T-cell (primary cell): ENCODE data around the gene RAC3. TPM values are rescaled to one million over a fixed set of nuclear protein-coding genes. Genes with fewer than 3 reads are reported as not detected.

ENCODE experiments used
- ATAC-seq, 4 experiments: fragments of 200-7000 bp in 3 of 4; fragments of 150-1000 bp in 1 of 4; cut with Tn5 transposase; replicated peaks in 1 of 4; 1 replicate in 3 of 4; 2 replicates in 1 of 4; pipeline ENCODE4 v1.10.0; 2021; ENCODE audit warnings: moderate library complexity in 3 of 4, mild to moderate bottlenecking in 2 of 4, moderate number of reproducible peaks in 1 of 4
- CTCF ChIA-PET, 2 donors: fragments of 300-600 bp; sonication (Branson Sonifier 250); formaldehyde crosslinking; loops; one replicate each; lab custom pipeline; 2022; ENCODE audit warnings: antibody characterized with exemption in 2 of 2; lab: Charles Lee
- POLR2A ChIA-PET, 2 donors: fragments of 300-600 bp; sonication (Branson Sonifier 250); formaldehyde crosslinking; loops; one replicate each; lab custom pipeline; 2022; ENCODE audit warnings: antibody characterized with exemption in 2 of 2; lab: Charles Lee
- DNase-seq, 35 experiments: peaks; one replicate each; pipeline versions ENCODE4 v3.0.0 to v3.0.0-alpha.2; 2013 to 2023
- H3K27ac ChIP-seq: one replicate; pipeline ENCODE4 v1.5.1; 2013; ENCODE audit warnings: low read length
- H3K27me3 ChIP-seq, 2 experiments: replicated peaks in 1 of 2; 1 replicate in 1 of 2; 2 replicates in 1 of 2; pipeline versions ENCODE4 v1.6.1 to v1.7.0; 2013; ENCODE audit warnings: low read length in 1 of 2, mixed read lengths in 1 of 2; ENCODE audit not compliant: control insufficient read depth in 2 of 2, insufficient read depth in 2 of 2; ENCODE audit errors: extremely low read depth in 1 of 2
- H3K36me3 ChIP-seq, 2 donors: 1 replicate in 1 of 2; 2 replicates in 1 of 2; pipeline versions ENCODE4 v1.6.1 to v1.7.0; 2013; ENCODE audit warnings: low read length in 1 of 2; ENCODE audit not compliant: control insufficient read depth in 2 of 2, insufficient read depth in 1 of 2; ENCODE audit errors: extremely low read depth in 1 of 2
- H3K4me1 ChIP-seq, 2 experiments: 1 replicate in 1 of 2; 2 replicates in 1 of 2; pipeline versions ENCODE4 v1.6.1 to v1.7.0; 2013; ENCODE audit warnings: low read length in 2 of 2, mixed read lengths in 1 of 2; ENCODE audit not compliant: insufficient read depth in 2 of 2, control insufficient read depth in 1 of 2; ENCODE audit errors: extremely low read depth in 1 of 2
- H3K4me3 ChIP-seq, 2 donors: 1 replicate in 1 of 2; 2 replicates in 1 of 2; pipeline versions ENCODE4 v1.5.1 to v1.7.0; 2013; ENCODE audit warnings: mild to moderate bottlenecking in 2 of 2, low read length in 1 of 2, moderate library complexity in 1 of 2; ENCODE audit not compliant: control insufficient read depth in 1 of 2; ENCODE audit errors: extremely low read depth in 1 of 2
- H3K9me3 ChIP-seq: 2 replicates; pipeline ENCODE4 v1.7.0; 2013
- H3K27ac Mint-ChIP-seq, 2 donors: one replicate each; pipeline ENCODE4 v1.8.0; 2020 to 2021; ENCODE audit warnings: mild to moderate bottlenecking in 2 of 2, mixed read lengths in 2 of 2
- H3K27me3 Mint-ChIP-seq, 2 donors: one replicate each; pipeline ENCODE4 v1.8.0; 2021 to 2022; ENCODE audit warnings: mixed read lengths in 2 of 2
- H3K36me3 Mint-ChIP-seq: one replicate; pipeline ENCODE4 v1.8.0; 2021; ENCODE audit warnings: mixed read lengths
- H3K4me1 Mint-ChIP-seq, 3 donors: one replicate each; pipeline ENCODE4 v1.8.0; 2020 to 2022; ENCODE audit warnings: mixed read lengths in 3 of 3, mild to moderate bottlenecking in 1 of 3
- H3K4me3 Mint-ChIP-seq, 3 donors: one replicate each; pipeline ENCODE4 v1.8.0; 2020 to 2022; ENCODE audit warnings: mild to moderate bottlenecking in 3 of 3, mixed read lengths in 3 of 3, moderate library complexity in 3 of 3
- H3K9me3 Mint-ChIP-seq, 3 donors: one replicate each; pipeline ENCODE4 v1.8.0; 2020 to 2022; ENCODE audit warnings: mixed read lengths in 3 of 3
- WGBS: methylation state at CpG from one replicate; pipeline ENCODE4 v1.1.5; 2013; ENCODE audit warnings: missing lambda C conversion rate; ENCODE audit not compliant: insufficient coverage; 5-methylcytosine and 5-hydroxymethylcytosine counted together
- total RNA-seq, 35 experiments: library from RNA in 6 of 35; stranded (reverse) in 6 of 35; fragments of 120-200 nt in 1 of 35; gene quantifications; one replicate each; pipeline versions ENCODE4 v1.2.1 to v1.2.4 and lab custom pipeline; 2013 to 2026

RAC3 gene
- total RNA-seq, 5 donors from 2014 or later (not counting 1 experiment from before 2014, with no cell fraction given), result 1.1 to 5.4 (median 3.6) TPM

GRCh38 chr17:82031885-82032627, 578 bp downstream of the RAC3 start:
- H3K4me3 ChIP-seq, result peak overlapping the region in 1 of 2 donors; percentile 17
- POLR2A ChIA-PET, result no interaction called here
- peak in 7 of 35 experiments; percentile 20 to 53 (median 37) for DNase-seq

DNA sequence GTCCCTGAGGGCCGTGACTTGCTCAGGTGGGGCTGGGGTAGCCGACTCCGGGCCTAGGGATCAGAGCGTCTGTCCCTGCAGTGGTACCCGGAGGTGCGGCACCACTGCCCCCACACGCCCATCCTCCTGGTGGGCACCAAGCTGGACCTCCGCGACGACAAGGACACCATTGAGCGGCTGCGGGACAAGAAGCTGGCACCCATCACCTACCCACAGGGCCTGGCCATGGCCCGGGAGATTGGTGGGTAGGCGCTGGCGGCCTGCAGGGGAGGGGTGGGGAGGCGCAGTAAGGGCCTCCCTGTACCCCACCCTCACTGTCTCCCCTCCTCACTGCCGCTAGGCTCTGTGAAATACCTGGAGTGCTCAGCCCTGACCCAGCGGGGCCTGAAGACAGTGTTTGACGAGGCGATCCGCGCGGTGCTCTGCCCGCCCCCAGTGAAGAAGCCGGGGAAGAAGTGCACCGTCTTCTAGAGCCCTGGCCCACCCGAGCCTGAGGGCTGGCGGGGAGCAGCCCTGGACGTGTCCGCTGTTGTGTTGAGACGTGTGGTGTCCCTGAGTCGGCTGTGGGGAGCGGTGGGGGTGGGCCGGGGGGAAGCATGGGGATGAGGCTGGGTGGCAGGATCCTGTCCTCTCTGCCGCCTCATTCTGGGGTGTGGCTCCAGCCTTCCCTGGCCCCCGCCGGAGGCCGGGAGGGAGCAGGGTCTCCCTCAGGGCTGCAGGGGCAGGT, 2.0 kb downstream of the RAC3 start:
- Mint-ChIP-seq H3K27me3 (no peaks in the 10 kb centered on the region), H3K36me3 (peaks cover 6% of the 10 kb centered on the region), H3K4me3 (peak overlapping the region in 1 of 3 donors; percentile 55), H3K27ac (no peak overlapping the region), H3K4me1 (peaks cover 21 to 34% (median 33%) of the 10 kb centered on the region in 3 donors), H3K9me3 (no peaks in the 10 kb centered on the region)
- POLR2A ChIA-PET, result interaction anchor here in 1 of 2 donors (0.5 kb wide), 1 partner anchor 111 kb away, joined by 4 read pairs; no protein-coding TSS in a partner anchor
- 95% methylated on average over 19 of the region's 38 CpGs for WGBS
- Histone ChIP-seq H3K4me1 (peaks cover 10 to 53% of the 10 kb centered on the region in 2 experiments), H3K36me3 (peaks cover 0 to 5% of the 10 kb centered on the region in 2 donors), H3K27me3 (peaks cover 0 to 12% of the 10 kb centered on the region in 2 experiments), H3K9me3 (no peaks in the 10 kb centered on the region), H3K27ac (no peak overlapping the region), H3K4me3 (no peak overlapping the region)
- DNase-seq, result no peak
- CTCF ChIA-PET, result no interaction called here
- ATAC-seq, result no peak

More at GRCh38 chr17:82031885-82032627, 578 bp downstream of the RAC3 start:
- H3K36me3 ChIP-seq, result peaks cover 4 to 5% of the 10 kb centered on the region in 2 donors
- CTCF ChIA-PET, result no interaction called here
- H3K27me3 ChIP-seq, result peaks cover 0 to 12% of the 10 kb centered on the region in 2 experiments
- peaks cover 6% of the 10 kb centered on the region for H3K36me3 Mint-ChIP-seq
- H3K27me3 Mint-ChIP-seq, result no peaks in the 10 kb centered on the region
- no peak overlapping the region for H3K27ac ChIP-seq
- no peaks in the 10 kb centered on the region for H3K9me3 Mint-ChIP-seq
- H3K4me1 ChIP-seq, result peaks cover 8 to 47% of the 10 kb centered on the region in 2 experiments
- peaks cover 14 to 28% (median 27%) of the 10 kb centered on the region in 3 donors for H3K4me1 Mint-ChIP-seq
- ATAC-seq, result peak in 3 of 4 experiments; percentile 24 to 36 (median 29)
- H3K27ac Mint-ChIP-seq, result no peak overlapping the region
- H3K9me3 ChIP-seq, result no peaks in the 10 kb centered on the region
- WGBS, result 14% methylated on average over 49 of the region's 59 CpGs
- H3K4me3 Mint-ChIP-seq, result peak overlapping the region; percentile 34 to 59 (median 55)

DNA sequence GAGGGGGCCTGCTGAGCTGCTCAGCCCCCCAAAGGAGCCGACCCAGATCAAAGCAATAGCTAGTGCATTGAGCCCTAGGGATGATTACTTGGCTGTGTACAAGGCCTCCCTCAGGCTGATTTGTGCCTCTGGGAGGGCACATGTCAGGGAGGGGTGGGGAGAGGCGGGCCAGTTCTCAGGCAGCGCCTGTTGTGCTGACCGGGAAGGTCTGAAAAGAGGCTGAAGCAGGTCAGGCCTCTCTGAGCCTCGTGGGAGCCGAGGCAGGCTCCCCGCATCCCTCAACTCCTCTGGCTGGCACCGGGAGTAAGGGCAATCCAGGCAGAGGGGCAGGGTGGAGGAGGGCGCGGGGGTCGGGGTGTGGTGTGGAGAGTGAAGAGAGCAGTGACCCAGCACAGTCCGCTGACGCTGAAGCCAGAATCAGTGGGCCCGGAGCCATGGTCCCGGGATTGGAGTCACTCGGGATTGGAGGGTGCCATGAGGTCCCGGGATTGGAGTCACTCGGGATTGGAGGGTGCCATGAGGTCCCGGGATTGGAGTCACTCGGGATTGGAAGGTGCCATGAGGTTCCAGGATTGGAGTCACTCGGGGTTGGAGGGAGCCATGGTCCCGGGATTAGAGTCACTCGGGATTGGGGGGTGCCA, 3.0 kb downstream of the RAC3 start:
- Mint-ChIP-seq H3K36me3 (peaks cover 6% of the 10 kb centered on the region), H3K4me3 (peak overlapping the region; percentile 41 to 88 (median 58)), H3K9me3 (no peaks in the 10 kb centered on the region), H3K27me3 (no peaks in the 10 kb centered on the region), H3K4me1 (peaks cover 20 to 39% (median 37%) of the 10 kb centered on the region in 3 donors), H3K27ac (no peak overlapping the region)
- H3K9me3 ChIP-seq, result no peaks in the 10 kb centered on the region
- no peak overlapping the region for H3K4me3 ChIP-seq
- H3K36me3 ChIP-seq, result peaks cover 0 to 5% of the 10 kb centered on the region in 2 donors
- peaks cover 10 to 48% of the 10 kb centered on the region in 2 experiments for H3K4me1 ChIP-seq
- H3K27me3 ChIP-seq, result peaks cover 0 to 12% of the 10 kb centered on the region in 2 experiments
- ATAC-seq, result no peak
- DNase-seq, result no peak
- POLR2A ChIA-PET, result interaction anchor here in 1 of 2 donors (0.6 kb wide), 1 partner anchor 89 kb away, joined by 4 read pairs; no protein-coding TSS in a partner anchor
- 98% methylated on average over 11 of the region's 23 CpGs for WGBS
- CTCF ChIA-PET, result interaction anchor here in 1 of 2 donors (1.0 kb wide), 1 partner anchor 513 kb away, joined by 3 read pairs; no protein-coding TSS in a partner anchor
- H3K27ac ChIP-seq, result no peak overlapping the region

- WGBS, result 98% methylated on average over 6 of the region's 8 CpGs
- peak overlapping the region; percentile 17 to 69 for H3K27ac Mint-ChIP-seq
Measured at GRCh38 chr17:82035488-82035887, 4.0 kb downstream of the RAC3 start.

GRCh38 chr17:82035956-82036633, 4.6 kb downstream of the RAC3 start:
- H3K4me3 Mint-ChIP-seq, result peak overlapping the region; percentile 70 to 88 (median 72)
- Histone ChIP-seq H3K4me1 (peaks cover 8 to 32% of the 10 kb centered on the region in 2 experiments), H3K27me3 (peaks cover 0 to 8% of the 10 kb centered on the region in 2 experiments), H3K9me3 (no peaks in the 10 kb centered on the region), H3K27ac (peak overlapping the region; percentile 55), H3K36me3 (peaks cover 0 to 5% of the 10 kb centered on the region in 2 donors), H3K4me3 (peak overlapping the region in 1 of 2 donors; percentile 59)
- DNase-seq (no peak), ATAC-seq (no peak)
- no peaks in the 10 kb centered on the region for H3K27me3 Mint-ChIP-seq
- CTCF ChIA-PET, result no interaction called here
- H3K4me1 Mint-ChIP-seq, result peaks cover 16 to 31% (median 29%) of the 10 kb centered on the region in 3 donors
- H3K27ac Mint-ChIP-seq, result peak overlapping the region; percentile 27 to 39
- 95% methylated on average over 18 of the region's 20 CpGs for WGBS
- POLR2A ChIA-PET, result interaction anchor here in 1 of 2 donors (0.9 kb wide), 1 partner anchor 40 kb away, joined by 3 read pairs; no protein-coding TSS in a partner anchor
- H3K36me3 Mint-ChIP-seq, result peaks cover 6% of the 10 kb centered on the region
- no peaks in the 10 kb centered on the region for H3K9me3 Mint-ChIP-seq

More at GRCh38 chr17:82035488-82035887, 4.0 kb downstream of the RAC3 start:
- Histone ChIP-seq H3K4me1 (peaks cover 8 to 38% of the 10 kb centered on the region in 2 experiments), H3K4me3 (no peak overlapping the region), H3K36me3 (peaks cover 0 to 5% of the 10 kb centered on the region in 2 donors), H3K27ac (no peak overlapping the region), H3K9me3 (no peaks in the 10 kb centered on the region), H3K27me3 (peaks cover 0 to 8% of the 10 kb centered on the region in 2 experiments)
- POLR2A ChIA-PET, result interaction anchor here in 1 of 2 donors (0.9 kb wide), 1 partner anchor 41 kb away, joined by 3 read pairs; no protein-coding TSS in a partner anchor
- no peak for DNase-seq
- Mint-ChIP-seq H3K9me3 (no peaks in the 10 kb centered on the region), H3K36me3 (peaks cover 6% of the 10 kb centered on the region), H3K4me1 (peaks cover 16 to 33% (median 30%) of the 10 kb centered on the region in 3 donors), H3K4me3 (peak overlapping the region; percentile 62 to 88 (median 70)), H3K27me3 (no peaks in the 10 kb centered on the region)
- CTCF ChIA-PET, result interaction anchor here in 1 of 2 donors (1.0 kb wide), 1 partner anchor 512 kb away, joined by 3 read pairs; no protein-coding TSS in a partner anchor
- ATAC-seq, result no peak
